GM18909 (cell line): ENCODE measurements around the gene KCTD6.
A peak's percentile ranks its signal among the peaks of the same experiment; 100 is the strongest.
"Not testable (repeated sequence)": the region's sequence is repeated elsewhere in the genome, so short reads cannot be mapped to it uniquely, and the experiment has no call there.

ENCODE experiments used
- ATAC-seq: cut with Tn5 transposase; IDR thresholded peaks from one replicate; pipeline ENCODE4 v1.9.1; 2021; ENCODE audit warnings: mild to moderate bottlenecking; ENCODE audit not compliant: unreplicated experiment, poor library complexity

Gene KCTD6

DNA sequence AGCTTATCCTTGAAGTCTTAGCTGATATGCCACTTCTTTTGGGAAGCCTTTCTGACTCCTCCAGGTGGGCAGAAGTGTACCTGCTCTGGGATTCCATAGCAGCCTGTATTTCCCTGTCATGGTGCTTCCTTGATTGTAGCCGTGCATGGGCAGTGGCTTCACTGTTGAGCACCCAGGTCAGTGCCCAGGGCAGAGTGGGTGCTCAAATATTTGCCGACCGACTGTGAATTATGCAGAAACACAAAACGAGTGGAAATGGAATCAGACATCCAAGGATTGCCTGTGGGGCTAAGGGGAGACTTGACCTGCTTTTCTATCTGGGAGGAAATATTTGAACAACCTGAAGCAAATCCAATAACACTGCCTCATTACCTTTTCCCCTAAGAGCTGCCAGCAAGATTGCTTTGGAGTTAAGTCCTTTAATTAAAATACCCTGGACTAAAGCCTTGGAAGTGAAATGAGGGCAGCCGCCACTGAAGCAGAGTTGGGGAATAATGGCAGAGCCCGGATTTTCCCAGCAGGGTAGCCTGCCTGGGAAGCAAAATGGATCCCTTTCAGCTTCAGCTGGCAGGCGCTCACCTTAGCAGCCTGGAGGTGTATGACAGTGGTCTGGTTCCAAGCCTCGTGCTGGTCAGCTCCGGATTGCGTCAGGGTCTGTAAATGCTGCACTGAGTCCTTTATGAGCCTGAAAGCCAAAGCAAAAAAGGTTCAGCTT lies 30.2 kb downstream of the KCTD6 start:
- ATAC-seq: no peak

DNA sequence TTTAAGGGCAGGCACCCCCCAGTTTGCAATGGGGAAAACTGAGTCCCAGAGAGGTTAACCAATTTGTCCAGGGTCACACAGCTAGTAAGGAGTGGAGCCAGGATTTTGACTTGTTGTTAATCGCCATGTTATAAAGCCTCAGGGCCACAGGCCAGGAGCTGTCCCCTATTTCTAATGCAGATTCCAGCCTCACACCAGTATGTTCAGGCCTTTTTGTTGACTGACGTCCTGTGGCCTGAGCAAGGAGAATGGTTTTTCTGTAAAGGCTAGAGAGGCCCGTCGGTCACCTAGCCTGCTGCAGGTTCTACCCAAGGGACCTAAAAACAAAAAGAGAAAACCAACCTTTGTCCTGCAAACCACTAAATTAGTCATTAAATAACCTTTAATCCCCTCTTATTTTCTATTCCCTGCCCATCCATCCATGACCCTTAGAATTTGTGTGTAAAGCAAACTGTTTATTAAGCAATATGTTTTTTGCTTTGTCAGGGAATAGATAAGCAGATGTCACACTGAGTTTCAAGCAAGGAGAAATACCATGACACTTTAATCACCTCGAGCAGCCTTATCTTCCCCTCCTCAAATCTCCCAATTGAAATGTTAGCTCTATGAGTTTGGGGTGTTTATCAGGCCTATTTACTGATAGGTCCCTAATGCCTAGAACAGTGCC lies 31.0 kb downstream of the KCTD6 start:
- no peak for ATAC-seq

DNA sequence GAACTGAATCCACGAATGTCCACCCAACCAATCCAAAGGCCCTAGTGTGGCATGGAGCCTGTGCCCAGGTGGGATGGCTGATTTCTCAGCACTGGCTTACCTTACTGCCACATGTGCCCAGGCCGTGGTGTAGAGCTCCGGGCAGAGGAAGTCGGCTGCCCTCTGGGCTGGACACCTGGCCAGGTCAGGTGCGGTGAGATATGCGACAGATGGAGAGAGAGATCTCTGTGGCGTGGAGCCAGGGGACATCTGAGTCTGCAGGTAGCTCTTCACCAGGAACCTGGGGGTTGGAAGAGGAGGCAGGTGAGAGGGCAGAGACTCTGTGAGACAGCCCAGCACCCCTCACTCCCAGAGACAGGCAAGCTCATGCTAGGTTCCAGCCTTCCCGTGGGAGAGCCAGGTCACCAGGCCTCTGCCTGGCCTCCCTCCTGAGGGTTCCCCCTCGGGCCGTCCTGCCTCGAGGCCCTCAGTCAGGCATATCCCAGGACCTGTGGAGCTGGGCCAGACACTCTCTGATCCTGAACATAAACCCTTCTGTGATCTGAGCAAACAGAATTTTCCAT lies 32.5 kb downstream of the KCTD6 start:
- ATAC-seq: no peak

DNA sequence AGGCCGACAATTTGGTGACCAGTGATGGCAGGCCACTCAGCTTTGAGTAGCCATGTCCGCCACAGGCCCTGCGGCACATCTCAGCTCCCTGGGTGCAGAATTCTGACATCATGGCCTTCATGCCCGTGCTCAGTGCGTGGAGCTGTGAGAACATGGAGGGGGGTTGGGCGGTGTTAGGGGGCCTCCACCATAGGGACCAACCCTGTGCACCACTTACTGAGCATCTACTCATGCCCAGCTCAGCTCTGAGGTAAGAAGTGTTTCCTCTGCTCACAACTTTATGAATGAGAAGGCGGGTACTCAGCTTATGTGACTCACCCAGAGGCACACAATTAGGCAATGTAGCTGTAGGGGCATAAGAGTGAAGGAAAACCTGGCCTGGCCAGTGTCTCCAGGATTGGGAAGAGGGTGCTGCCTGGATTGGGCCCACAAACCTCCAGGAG lies 34.6 kb downstream of the KCTD6 start:
- ATAC-seq: no peak

DNA sequence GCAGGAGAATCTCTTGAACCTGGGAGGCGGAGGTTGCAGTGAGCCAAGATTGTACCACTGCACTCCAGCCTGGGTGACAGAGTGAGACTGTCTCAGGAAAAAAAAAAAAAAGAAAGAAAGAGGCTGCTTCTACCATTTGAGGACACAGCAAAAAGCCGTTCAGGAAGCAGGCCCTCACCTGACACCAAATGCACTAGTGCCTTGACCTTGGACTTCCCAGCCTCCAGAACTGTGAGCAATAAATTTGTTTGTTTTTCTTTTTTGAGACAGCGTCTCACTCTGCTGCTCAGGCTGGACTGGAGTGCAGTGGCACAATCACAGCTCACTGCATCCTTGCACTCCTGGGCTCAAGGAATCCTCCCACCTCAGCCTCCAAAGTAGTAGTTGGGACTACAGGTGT lies 35.5 kb downstream of the KCTD6 start:
- not testable (repeated sequence) for ATAC-seq

DNA sequence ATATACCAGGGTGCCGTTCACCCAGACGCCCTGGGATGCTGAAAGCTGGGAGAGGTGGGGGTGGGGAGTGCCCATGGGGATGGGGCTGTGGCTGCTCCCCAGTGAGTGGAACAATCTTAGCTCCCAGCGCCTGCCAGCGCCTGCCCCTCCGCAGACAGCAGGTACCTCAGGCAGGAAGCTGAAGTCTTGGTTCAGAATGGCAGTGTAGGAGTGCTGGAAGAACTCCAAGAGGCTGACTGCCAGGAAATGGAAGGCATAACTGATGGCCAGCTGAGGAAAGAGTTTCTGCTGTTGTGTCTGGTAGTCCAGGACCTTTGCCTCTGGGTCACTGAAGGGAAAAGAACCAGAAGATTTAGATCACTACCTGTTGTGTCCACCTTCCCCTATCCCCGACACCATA lies 36.7 kb downstream of the KCTD6 start:
- ATAC-seq: no peak

DNA sequence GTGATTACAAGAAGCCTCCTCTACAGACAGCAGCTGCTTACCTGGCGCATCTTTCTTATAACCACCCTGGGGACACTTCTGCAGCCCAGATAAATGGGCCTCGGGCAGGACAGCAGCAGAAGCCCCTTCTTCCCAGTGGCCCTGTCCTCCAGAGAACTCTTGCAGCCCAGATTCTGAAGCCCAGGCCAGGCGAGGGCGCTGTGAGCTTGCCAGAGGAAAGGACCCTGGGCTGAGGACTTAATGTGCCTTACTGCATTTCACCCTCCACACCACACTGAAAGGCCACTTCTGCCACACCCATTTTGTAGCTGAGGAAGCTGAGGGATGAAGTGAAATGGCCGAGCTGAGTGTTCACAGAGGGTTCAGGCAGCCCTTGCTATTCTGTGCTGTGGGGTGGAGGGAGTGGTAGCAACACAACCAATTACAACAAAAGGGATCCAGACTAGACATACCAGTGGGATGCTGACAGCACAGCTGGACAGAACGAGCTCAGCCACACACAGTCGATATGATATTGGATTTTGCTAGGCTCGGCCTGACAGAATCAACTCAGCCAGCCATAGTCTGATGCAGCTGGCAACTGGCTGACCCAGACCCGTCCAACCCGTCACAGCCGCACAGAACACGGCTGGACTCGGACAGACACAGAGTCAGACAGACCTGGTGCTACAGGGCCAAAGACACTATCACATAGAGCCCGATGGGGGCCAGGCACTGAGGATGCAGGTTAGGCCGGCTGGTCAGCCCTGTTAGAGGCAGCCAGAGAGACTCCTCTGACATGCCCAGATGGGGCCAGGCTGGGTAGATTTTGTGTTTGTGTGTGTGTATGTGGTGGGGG lies 37.8 kb downstream of the KCTD6 start:
- no peak for ATAC-seq

DNA sequence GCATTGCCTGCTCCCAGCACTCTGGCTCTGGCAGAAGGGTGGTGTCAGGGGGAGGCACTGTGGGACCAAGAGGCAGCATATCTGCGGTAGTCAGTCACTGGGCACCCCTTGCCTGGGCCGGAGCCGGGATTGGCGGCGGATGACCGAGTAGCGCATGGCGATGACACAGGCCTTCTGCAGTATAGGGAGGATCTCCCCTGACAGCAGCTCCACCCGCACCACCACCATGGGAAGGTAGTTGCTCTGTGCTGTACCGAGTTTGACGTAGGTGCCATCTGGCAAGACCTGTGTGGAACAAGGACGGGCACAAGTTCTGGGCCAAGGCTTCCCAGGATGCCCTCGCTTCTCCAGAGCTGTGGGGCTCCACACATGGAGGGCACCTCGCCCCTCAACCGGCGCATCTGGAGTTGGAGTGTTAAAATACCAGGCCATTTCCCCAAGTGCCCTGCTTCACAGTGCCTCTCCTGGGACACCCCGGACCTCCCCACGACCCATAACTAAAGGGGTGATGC lies 38.5 kb downstream of the KCTD6 start:
- ATAC-seq: no peak

DNA sequence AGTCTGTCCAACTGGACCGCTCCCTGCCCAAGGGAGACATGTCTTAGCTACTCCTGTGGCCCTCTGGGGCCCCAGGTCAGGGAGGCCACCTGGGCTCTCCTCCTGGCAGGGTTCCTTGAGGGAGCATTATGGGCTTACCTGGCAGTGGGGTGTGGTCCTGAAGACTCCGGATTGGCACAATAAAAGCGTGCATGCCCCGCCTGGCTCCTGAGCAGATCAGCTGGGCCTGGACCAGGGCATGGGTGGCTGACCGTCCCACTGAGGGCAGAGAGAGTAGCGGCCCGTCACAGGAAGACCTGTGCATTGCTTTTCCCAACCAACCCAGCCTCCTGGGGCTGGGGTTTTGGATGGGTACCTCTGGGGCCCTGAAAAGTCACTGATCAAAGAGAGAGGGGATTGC lies 39.7 kb downstream of the KCTD6 start:
- no peak for ATAC-seq

DNA sequence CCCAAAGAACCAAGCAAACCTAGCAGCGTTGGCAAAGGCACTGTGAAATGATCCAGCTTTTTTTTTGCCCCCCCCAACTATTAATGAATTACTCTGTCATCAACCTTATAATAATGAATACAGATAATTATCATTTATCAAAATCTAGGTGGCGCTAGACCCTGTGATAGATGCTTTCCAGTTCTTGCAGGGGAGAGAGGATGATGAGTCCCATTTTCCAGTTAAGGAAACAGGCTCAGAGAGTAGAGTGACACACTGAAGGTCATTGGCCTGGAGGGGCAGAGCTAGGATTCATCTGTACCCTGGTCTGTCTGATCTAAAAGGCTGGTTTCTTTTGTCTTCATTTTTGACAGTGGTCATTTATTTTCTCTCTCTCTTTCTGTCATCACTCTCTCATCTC lies 40.1 kb downstream of the KCTD6 start:
- no peak for ATAC-seq

DNA sequence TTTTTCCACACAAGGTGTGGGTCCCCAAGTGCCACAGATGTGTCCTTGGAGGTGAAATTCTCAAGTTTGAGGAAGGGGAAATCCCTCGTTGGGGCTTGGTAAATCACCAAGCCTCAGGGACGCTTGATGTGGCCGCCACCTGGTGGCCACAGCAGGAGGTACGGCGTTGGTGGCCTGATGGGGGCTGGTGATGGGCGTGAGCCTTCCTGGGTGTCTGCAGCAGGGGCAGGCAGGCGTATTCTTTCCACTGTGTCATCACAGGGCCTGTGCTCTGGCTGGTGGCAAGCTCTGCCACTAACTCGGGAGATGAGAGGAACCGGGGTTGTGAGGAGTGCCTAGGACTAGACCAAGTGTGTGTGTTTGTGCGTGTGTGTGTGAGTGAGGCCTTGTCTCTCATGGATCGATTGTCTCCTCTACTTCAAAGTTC lies 40.9 kb downstream of the KCTD6 start:
- peak; percentile 92 for ATAC-seq

DNA sequence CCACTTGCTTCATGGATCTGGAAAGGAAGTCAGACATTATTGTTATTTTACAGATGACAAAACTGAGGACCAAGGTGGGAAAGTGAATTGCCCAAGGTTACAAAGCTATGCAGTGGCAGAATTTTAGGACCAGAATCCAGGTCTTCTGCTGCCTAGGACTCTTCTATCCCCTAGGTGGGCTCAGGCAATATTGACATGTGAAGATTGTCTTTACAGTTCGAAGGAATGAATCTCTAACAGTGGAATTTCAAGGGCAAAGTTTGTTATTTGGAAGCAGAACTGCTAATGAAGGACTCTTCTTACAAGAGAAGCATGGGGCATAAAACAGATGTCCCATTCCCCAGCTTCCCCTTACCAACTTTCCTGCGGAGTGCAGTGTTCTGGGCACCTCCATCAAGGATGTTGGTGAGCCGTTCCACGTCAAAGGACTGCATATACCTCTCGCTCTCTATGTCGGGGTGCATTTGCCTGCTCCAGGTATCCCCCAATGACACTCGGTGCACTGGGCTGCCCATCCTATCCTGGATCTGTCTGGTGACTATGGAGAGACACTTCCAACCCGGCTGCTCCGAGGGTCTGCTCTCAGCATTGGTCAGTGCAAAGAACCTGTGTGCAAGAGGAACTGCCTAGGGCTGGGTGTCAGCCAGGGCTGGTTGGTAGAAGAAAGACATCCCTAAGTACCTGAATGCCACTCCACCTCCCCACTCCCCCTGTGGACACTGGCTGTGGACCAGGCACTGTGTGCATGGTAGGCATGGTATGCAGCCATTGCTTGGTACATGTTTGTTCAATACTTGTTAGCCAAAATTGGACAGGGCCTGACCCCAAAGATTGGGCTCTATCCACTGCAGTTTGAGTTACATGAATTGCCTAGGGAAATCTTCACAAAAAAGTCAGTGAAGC lies 42.9 kb downstream of the KCTD6 start:
- ATAC-seq: no peak

DNA sequence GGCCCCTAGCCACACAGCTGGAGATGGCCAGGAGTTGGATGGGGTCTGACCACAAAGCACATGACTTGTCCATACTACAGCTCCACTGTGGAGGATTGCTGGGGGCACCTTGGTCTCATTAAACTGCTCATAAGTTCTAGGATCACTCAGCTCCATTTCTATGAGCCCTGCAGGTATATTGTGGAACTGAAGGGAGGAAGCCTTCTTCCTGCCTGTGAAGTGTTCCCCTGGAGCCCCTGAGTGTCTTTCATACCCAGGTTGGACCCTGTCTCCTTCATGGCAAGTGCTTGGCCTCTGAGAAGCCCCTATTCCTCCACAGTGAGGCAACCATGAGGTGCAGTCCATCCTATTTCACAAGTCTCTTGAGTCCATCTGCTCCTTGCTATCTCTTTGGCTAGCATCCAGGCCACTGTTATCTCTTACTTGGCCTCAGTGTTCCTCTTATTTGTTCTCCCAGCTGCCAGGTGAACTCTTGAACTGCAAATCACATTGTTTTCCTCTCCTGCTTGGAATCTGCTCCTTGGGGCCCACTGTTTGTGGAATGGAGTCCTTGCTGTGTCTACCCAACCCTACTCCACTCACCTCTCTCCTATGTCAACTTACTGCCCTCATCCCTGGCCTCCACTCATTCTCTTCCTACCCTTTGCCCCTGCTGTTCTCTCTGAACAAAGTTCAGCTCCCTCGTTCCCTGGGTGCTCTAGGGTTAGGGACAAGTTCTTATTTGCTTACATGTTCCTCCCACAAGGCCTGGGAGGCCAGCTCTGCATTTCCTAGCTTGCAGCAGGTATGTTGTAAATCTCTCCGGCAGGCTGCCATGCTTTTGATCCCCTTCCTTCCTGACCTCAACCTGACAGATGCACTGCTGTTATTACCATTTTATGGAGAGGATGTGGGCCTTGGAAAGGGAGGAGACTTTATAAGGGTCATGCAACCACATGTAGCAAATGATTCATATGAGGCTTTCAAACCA lies 43.9 kb downstream of the KCTD6 start:
- ATAC-seq: no peak

DNA sequence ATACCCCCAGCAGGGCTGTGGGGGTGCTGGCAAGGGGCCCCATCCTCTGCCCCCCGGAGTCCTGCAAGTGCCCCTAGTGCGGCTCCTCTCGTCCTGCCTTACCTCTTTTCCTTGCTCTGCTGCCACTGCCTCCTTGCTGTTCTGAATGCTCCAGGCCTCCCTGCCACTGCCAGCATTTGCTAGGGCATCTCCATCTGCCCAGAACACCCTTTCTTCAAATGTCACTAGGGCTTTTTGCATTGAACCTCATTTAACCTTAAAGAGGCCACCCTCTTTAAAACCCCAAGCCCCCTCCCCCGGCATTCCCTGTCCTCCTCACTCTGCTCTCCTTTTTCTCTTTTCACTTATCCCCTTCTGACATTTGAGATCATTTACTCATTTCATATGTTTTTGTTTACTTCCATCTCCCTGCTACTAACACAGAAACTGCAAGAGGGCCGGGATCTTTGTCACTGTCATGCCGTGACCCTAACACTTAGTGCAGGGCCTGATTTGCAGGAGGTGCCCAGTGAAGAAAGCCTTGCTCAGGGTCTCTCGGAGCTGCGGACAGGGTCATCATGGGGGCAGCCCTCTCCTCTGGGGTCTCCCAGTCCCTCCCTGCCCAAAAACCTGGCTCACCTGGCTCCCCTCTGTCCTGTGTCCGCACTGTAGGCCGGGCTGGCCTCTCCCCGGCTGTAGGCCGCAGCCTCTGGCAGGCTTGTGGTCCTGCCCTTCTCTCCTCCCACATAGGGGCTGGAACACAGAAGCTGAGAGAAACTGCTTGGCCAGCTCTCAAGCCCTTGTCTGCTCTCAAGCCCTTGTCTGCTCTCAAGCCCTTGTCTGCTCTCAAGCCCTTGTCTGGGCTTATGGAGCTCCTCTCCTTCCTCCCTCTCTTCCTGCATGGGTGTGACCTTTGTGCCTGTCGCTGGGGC lies 44.9 kb downstream of the KCTD6 start, which contains the start of gene ACOX2:
Gene ACOX2, minus strand, starts transcription at position 690 of the 911 bp plus-strand sequence. CDS start 2,084 bp downstream, outside the sequence.
- no peak for ATAC-seq

DNA sequence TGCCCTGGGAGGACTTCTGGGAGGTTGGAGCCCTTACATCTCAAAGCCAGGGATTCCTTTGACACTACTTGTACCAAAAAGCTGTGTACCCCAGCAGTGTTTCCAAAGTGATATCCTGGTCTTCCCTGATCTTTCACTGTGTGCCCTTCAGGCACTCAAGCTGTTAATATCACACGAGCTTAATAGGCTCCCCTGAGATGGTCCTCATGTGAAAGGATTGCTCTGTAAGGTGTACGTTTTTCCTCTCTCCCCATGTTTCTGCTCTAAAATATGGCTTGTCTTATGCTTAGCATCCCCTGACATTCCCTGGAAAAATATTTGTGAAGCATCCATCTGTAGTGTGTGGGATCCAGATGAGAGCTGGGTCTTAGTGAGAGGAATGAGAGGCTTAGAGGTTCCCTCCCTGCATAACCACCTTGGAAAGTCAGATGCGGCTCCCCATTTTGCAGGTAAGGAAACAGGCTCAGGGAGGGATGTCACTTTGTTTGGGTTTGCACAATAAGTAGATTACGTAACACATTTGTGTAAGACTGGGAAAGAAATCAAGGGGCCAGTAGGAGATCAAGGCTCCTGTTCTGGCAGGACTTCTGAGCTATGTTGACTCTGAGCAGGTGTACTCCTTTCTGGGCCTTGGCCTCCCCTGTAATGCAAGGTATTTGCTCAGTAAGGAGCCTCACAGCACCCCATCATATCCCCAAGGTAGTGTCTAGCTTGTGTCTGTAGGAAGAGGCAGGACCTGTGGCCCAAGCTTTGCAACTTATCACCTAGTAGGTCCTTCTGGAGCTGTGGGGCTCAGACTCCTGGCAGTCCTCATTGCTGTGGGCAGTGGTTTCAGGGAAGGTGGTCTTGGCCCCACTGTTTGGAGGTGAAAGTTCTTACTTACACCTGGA lies 45.8 kb downstream of the KCTD6 start:
- ATAC-seq: no peak

DNA sequence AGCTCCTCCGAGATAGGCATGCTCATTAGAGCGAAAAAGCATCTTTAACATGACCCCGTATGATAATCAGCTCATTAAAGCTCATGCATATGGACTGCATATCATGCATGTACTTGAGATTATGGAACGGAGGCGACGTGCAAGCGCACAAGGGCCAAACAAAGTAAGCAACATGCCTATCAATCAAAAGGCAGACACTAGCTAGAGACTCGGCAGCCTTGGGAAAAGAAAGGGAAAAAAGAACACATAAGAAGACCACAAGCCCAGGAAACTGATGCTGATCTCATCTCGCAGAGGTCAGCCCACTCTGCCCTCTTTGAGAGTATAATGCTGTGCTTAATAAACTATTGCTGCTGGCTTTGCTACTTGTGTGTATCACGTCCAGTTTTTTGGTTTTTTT lies 47.7 kb downstream of the KCTD6 start:
- no peak for ATAC-seq
